ENCODE data around the gene KCTD2. TPM values are rescaled to one million over a fixed set of nuclear protein-coding genes. Genes with fewer than 3 reads are reported as not detected.
A peak's percentile ranks its signal among the peaks of the same experiment; 100 is the strongest.

The KCTD2 gene
- total RNA-seq, 2 experiments from 2014 or later, result 15.6 to 19.4 TPM

GRCh38 chr17:75090871-75091854, 44.1 kb downstream of the KCTD2 start:
- ChIA-PET POLR2A (interaction anchor here (0.7 to 0.9 kb wide), 2 partner anchors 18 to 75 kb away, joined by 3 read pairs; no protein-coding TSS in a partner anchor), CTCF (interaction anchor here (0.9 to 1.9 kb wide), 3 partner anchors 14 to 40 kb away, joined by 4 to 14 read pairs (median 4); partner anchors contain the start of gene NT5C)
- no peak overlapping the region for H3K4me3 Mint-ChIP-seq
- DNase-seq (no peak), ATAC-seq (no peak)
- H3K27ac Mint-ChIP-seq, result no peak overlapping the region
- no peaks in the 10 kb centered on the region for H3K36me3 Mint-ChIP-seq (ENCODE audit: low read depth)
- no peaks in the 10 kb centered on the region for H3K9me3 Mint-ChIP-seq (ENCODE audit: insufficient read depth)
- H3K4me1 Mint-ChIP-seq (ENCODE audit: low read depth), result peaks cover 31% of the 10 kb centered on the region
- H3K27me3 Mint-ChIP-seq (ENCODE audit: low read depth), result no peaks in the 10 kb centered on the region

- no peak overlapping the region for H3K4me3 Mint-ChIP-seq
- H3K36me3 Mint-ChIP-seq (ENCODE audit: low read depth), result no peaks in the 10 kb centered on the region
- H3K4me1 Mint-ChIP-seq (ENCODE audit: low read depth), result peaks cover 26% of the 10 kb centered on the region
- no peak overlapping the region for H3K27ac Mint-ChIP-seq
- CTCF ChIA-PET, result interaction anchor here (1.7 to 1.9 kb wide), 2 partner anchors 13 to 32 kb away, joined by 4 to 14 read pairs; no protein-coding TSS in a partner anchor
- H3K9me3 Mint-ChIP-seq (ENCODE audit: insufficient read depth), result no peaks in the 10 kb centered on the region
- no peaks in the 10 kb centered on the region for H3K27me3 Mint-ChIP-seq (ENCODE audit: low read depth)
- ATAC-seq (no peak), DNase-seq (no peak)
- POLR2A ChIA-PET, result interaction anchor here (0.9 kb wide), 1 partner anchor 74 kb away, joined by 3 read pairs; no protein-coding TSS in a partner anchor
Measured at GRCh38 chr17:75091855-75092327, 44.9 kb downstream of the KCTD2 start.

GRCh38 chr17:75093548-75094158, 46.6 kb downstream of the KCTD2 start:
- no peak overlapping the region for H3K27ac Mint-ChIP-seq
- DNase-seq (no peak), ATAC-seq (no peak)
- H3K4me3 Mint-ChIP-seq, result no peak overlapping the region
- peaks cover 14% of the 10 kb centered on the region for H3K4me1 Mint-ChIP-seq (ENCODE audit: low read depth)
- ChIA-PET POLR2A (no interaction called here), CTCF (interaction anchor here (1.1 kb wide), 1 partner anchor 20 kb away, joined by 3 read pairs; no protein-coding TSS in a partner anchor)
- H3K9me3 Mint-ChIP-seq (ENCODE audit: insufficient read depth), result no peaks in the 10 kb centered on the region
- no peaks in the 10 kb centered on the region for H3K36me3 Mint-ChIP-seq (ENCODE audit: low read depth)
- H3K27me3 Mint-ChIP-seq (ENCODE audit: low read depth), result no peaks in the 10 kb centered on the region

- H3K36me3 Mint-ChIP-seq (ENCODE audit: low read depth), result no peaks in the 10 kb centered on the region
- no peaks in the 10 kb centered on the region for H3K27me3 Mint-ChIP-seq (ENCODE audit: low read depth)
- no peak overlapping the region for H3K27ac Mint-ChIP-seq
- peaks cover 2% of the 10 kb centered on the region for H3K4me1 Mint-ChIP-seq (ENCODE audit: low read depth)
- ChIA-PET POLR2A (no interaction called here), CTCF (interaction anchor here (0.6 kb wide), 1 partner anchor 844 kb away, joined by 3 read pairs; no protein-coding TSS in a partner anchor)
- DNase-seq (no peak), ATAC-seq (no peak)
- no peak overlapping the region for H3K4me3 Mint-ChIP-seq
- no peaks in the 10 kb centered on the region for H3K9me3 Mint-ChIP-seq (ENCODE audit: insufficient read depth)
Measured at GRCh38 chr17:75094871-75095399, 47.9 kb downstream of the KCTD2 start.

- H3K36me3 Mint-ChIP-seq (ENCODE audit: low read depth), result no peaks in the 10 kb centered on the region
- ChIA-PET POLR2A (interaction anchor here (0.9 kb wide), 1 partner anchor 20 kb away, joined by 3 read pairs; no protein-coding TSS in a partner anchor), CTCF (no interaction called here)
- H3K4me3 Mint-ChIP-seq, result no peak overlapping the region
- H3K9me3 Mint-ChIP-seq (ENCODE audit: insufficient read depth), result no peaks in the 10 kb centered on the region
- DNase-seq (no peak), ATAC-seq (no peak)
- no peak overlapping the region for H3K27ac Mint-ChIP-seq
- no peaks in the 10 kb centered on the region for H3K27me3 Mint-ChIP-seq (ENCODE audit: low read depth)
- no peaks in the 10 kb centered on the region for H3K4me1 Mint-ChIP-seq (ENCODE audit: low read depth)
Measured at GRCh38 chr17:75096082-75096625, 49.1 kb downstream of the KCTD2 start.

- no peak for ATAC-seq
- H3K27me3 Mint-ChIP-seq (ENCODE audit: low read depth), result no peaks in the 10 kb centered on the region
- CTCF ChIA-PET, result interaction anchor here (0.9 to 2.9 kb wide), 2 partner anchors 17 to 23 kb away, joined by 3 to 8 read pairs; no protein-coding TSS in a partner anchor
- H3K4me3 Mint-ChIP-seq, result no peak overlapping the region
- no peak for DNase-seq
- H3K27ac Mint-ChIP-seq, result no peak overlapping the region
- no peaks in the 10 kb centered on the region for H3K36me3 Mint-ChIP-seq (ENCODE audit: low read depth)
- H3K4me1 Mint-ChIP-seq (ENCODE audit: low read depth), result no peaks in the 10 kb centered on the region
- no peaks in the 10 kb centered on the region for H3K9me3 Mint-ChIP-seq (ENCODE audit: insufficient read depth)
- POLR2A ChIA-PET, result no interaction called here
Measured at GRCh38 chr17:75097865-75098264, 50.8 kb downstream of the KCTD2 start.

- ATAC-seq, result no peak
- H3K4me1 Mint-ChIP-seq (ENCODE audit: low read depth), result no peaks in the 10 kb centered on the region
- POLR2A ChIA-PET, result no interaction called here
- no peak for DNase-seq
- H3K36me3 Mint-ChIP-seq (ENCODE audit: low read depth), result no peaks in the 10 kb centered on the region
- H3K27ac Mint-ChIP-seq, result peak overlapping the region; percentile 50
- H3K9me3 Mint-ChIP-seq (ENCODE audit: insufficient read depth), result no peaks in the 10 kb centered on the region
- H3K27me3 Mint-ChIP-seq (ENCODE audit: low read depth), result no peaks in the 10 kb centered on the region
- CTCF ChIA-PET, result interaction anchor here (2.9 kb wide), 1 partner anchor 16 kb away, joined by 8 read pairs; no protein-coding TSS in a partner anchor
- no peak overlapping the region for H3K4me3 Mint-ChIP-seq
Measured at GRCh38 chr17:75098861-75099260, 51.8 kb downstream of the KCTD2 start.

- Mint-ChIP-seq H3K4me3 (no peak overlapping the region), H3K27ac (no peak overlapping the region), H3K4me1 (ENCODE audit: low read depth) (no peaks in the 10 kb centered on the region), H3K36me3 (ENCODE audit: low read depth) (no peaks in the 10 kb centered on the region), H3K27me3 (ENCODE audit: low read depth) (no peaks in the 10 kb centered on the region), H3K9me3 (ENCODE audit: insufficient read depth) (no peaks in the 10 kb centered on the region)
- ATAC-seq (no peak), DNase-seq (no peak)
- POLR2A ChIA-PET, result no interaction called here
- CTCF ChIA-PET, result no interaction called here
Measured at GRCh38 chr17:75099881-75100595, 53.0 kb downstream of the KCTD2 start.

- no peaks in the 10 kb centered on the region for H3K36me3 Mint-ChIP-seq (ENCODE audit: low read depth)
- no peak for DNase-seq
- CTCF ChIA-PET, result interaction anchor here (1.9 to 4.0 kb wide), 2 partner anchors 12 to 141 kb away, joined by 5 to 18 read pairs; no protein-coding TSS in a partner anchor
- H3K27ac Mint-ChIP-seq, result no peak overlapping the region
- no peaks in the 10 kb centered on the region for H3K27me3 Mint-ChIP-seq (ENCODE audit: low read depth)
- ATAC-seq, result no peak
- peaks cover 3% of the 10 kb centered on the region for H3K4me1 Mint-ChIP-seq (ENCODE audit: low read depth)
- POLR2A ChIA-PET, result interaction anchor here (0.6 to 1.4 kb wide), 2 partner anchors 12 to 40 kb away, joined by 3 read pairs; no protein-coding TSS in a partner anchor
- no peak overlapping the region for H3K4me3 Mint-ChIP-seq
- no peaks in the 10 kb centered on the region for H3K9me3 Mint-ChIP-seq (ENCODE audit: insufficient read depth)
Measured at GRCh38 chr17:75102385-75102821, 55.4 kb downstream of the KCTD2 start.

GRCh38 chr17:75103601-75104554, 56.9 kb downstream of the KCTD2 start:
- peaks cover 11% of the 10 kb centered on the region for H3K4me1 Mint-ChIP-seq (ENCODE audit: low read depth)
- H3K27ac Mint-ChIP-seq, result no peak overlapping the region
- H3K4me3 Mint-ChIP-seq, result no peak overlapping the region
- no peaks in the 10 kb centered on the region for H3K9me3 Mint-ChIP-seq (ENCODE audit: insufficient read depth)
- CTCF ChIA-PET, result interaction anchor here (1.1 to 4.0 kb wide), 5 partner anchors 10 to 142 kb away, joined by 3 to 18 read pairs (median 5); no protein-coding TSS in a partner anchor
- POLR2A ChIA-PET, result interaction anchor here (1.4 to 1.7 kb wide), 2 partner anchors 10 kb away, joined by 3 to 7 read pairs; no protein-coding TSS in a partner anchor
- no peaks in the 10 kb centered on the region for H3K27me3 Mint-ChIP-seq (ENCODE audit: low read depth)
- H3K36me3 Mint-ChIP-seq (ENCODE audit: low read depth), result no peaks in the 10 kb centered on the region
- DNase-seq (no peak), ATAC-seq (no peak)
